Measurements from ENCODE around the gene S100A5. TPM values are rescaled to one million over a fixed set of nuclear protein-coding genes. Genes with fewer than 3 reads are reported as not detected.

S100A5 gene
- total and polyA plus RNA-seq, 9 of the 15 experiments (the other 6 are each of a cell fraction or from before 2014, with no cell fraction given), result 0.56 to 1.4 (median 0.64) TPM; not detected in 5

GRCh38 chr1:153538315-153538821, 2.4 kb downstream of the S100A5 start (continued):
- TF ChIP-seq RFX7 (CRISPR knock-in tag; IDR thresholded peaks at IDR 0.05) (no peak), HDAC8 (tag; IDR thresholded peaks at IDR 0.05) (no peak), ZNF140 (CRISPR knock-in tag; IDR thresholded peaks at IDR 0.05) (no peak), PTTG1 (tag; IDR thresholded peaks at IDR 0.05; ENCODE audit: low read depth) (no peak), ZBTB7A (IDR thresholded peaks at IDR 0.05; ENCODE audit: borderline replicate concordance, control insufficient read depth, low read depth, low read length) (no peak), HOXB6 (CRISPR knock-in tag; IDR thresholded peaks at IDR 0.05; ENCODE audit: borderline replicate concordance) (no peak), ETS2 (tag; IDR thresholded peaks at IDR 0.05; ENCODE audit: borderline replicate concordance, poor library complexity, severe bottlenecking) (no peak), NR0B1 (IDR thresholded peaks at IDR 0.05; ENCODE audit: partially characterized antibody) (no peak), ID3 (CRISPR knock-in tag; IDR thresholded peaks at IDR 0.05) (no peak), ID3 (tag; IDR thresholded peaks at IDR 0.05) (no peak), COPS2 (conservative IDR thresholded peaks at IDR 0.05) (no peak), CBFA2T2 (conservative IDR thresholded peaks at IDR 0.05) (peak; percentile 89), MTF1 (CRISPR knock-in tag; IDR thresholded peaks at IDR 0.05; ENCODE audit: borderline replicate concordance) (no peak), HLTF (IDR thresholded peaks at IDR 0.05) (no peak), MYC (IDR thresholded peaks at IDR 0.05; ENCODE audit: low read depth, low read length) (no peak), MYC (CRISPR knock-in tag; IDR thresholded peaks at IDR 0.05; ENCODE audit: borderline replicate concordance, low read depth) (no peak), KLF1 (tag; IDR thresholded peaks at IDR 0.05) (no peak), MTA1 (IDR thresholded peaks at IDR 0.05; ENCODE audit: borderline replicate concordance) (no peak), BRF2 (IDR thresholded peaks at IDR 0.05; ENCODE audit: borderline replicate concordance, insufficient read depth, insufficient read length) (no peak), CUX1 (CRISPR knock-in tag; IDR thresholded peaks at IDR 0.05) (no peak)

All from K562 (cell line).